Vagina (tissue), 2 donors: ENCODE data around the gene PTPRN2.

Experiments used
- POLR2A ChIP-seq, 2 donors: fragments of 450-650 bp; IDR thresholded peaks; one replicate each; pipeline ENCODE4 v1.6.1; 2017; ENCODE audit warnings: antibody characterized with exemption in 2 of 2, mild to moderate bottlenecking in 2 of 2, moderate library complexity in 2 of 2
- POLR2AphosphoS5 ChIP-seq, 2 donors: sonication (generic); formaldehyde crosslinking; IDR thresholded peaks; one replicate each; pipeline ENCODE4 v1.9.0; 2017; ENCODE audit warnings: antibody characterized with exemption in 2 of 2, mild to moderate bottlenecking in 2 of 2, low read depth in 1 of 2; ENCODE audit not compliant: insufficient read depth in 1 of 2
- TF ChIP-seq, protein P1 (sequence below), 3 experiments: fragments of 450-650 bp in 2 of 3; fragments of 200-600 bp in 1 of 3; sonication (generic) in 1 of 3; IDR thresholded peaks; one replicate each; pipeline ENCODE4 v1.5.1; 2017 to 2019; ENCODE audit warnings: antibody characterized with exemption in 3 of 3, mild to moderate bottlenecking in 2 of 3, moderate library complexity in 2 of 3

GRCh38 chr7:158014976-158015375 is 572.6 kb downstream of the PTPRN2 start:
- TF ChIP-seq, protein P1, sequence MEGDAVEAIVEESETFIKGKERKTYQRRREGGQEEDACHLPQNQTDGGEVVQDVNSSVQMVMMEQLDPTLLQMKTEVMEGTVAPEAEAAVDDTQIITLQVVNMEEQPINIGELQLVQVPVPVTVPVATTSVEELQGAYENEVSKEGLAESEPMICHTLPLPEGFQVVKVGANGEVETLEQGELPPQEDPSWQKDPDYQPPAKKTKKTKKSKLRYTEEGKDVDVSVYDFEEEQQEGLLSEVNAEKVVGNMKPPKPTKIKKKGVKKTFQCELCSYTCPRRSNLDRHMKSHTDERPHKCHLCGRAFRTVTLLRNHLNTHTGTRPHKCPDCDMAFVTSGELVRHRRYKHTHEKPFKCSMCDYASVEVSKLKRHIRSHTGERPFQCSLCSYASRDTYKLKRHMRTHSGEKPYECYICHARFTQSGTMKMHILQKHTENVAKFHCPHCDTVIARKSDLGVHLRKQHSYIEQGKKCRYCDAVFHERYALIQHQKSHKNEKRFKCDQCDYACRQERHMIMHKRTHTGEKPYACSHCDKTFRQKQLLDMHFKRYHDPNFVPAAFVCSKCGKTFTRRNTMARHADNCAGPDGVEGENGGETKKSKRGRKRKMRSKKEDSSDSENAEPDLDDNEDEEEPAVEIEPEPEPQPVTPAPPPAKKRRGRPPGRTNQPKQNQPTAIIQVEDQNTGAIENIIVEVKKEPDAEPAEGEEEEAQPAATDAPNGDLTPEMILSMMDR (IDR thresholded peaks at IDR 0.05): no peak
- TF ChIP-seq POLR2A (IDR thresholded peaks at IDR 0.05): no peak
- no peak for TF ChIP-seq POLR2AphosphoS5 (IDR thresholded peaks at IDR 0.05; ENCODE audit: insufficient read depth in 1 of 2, low read depth in 1 of 2)
